ACC112 (cell line): ENCODE results near the gene ADGRG3.

Experiments used
- H2AFZ ChIP-seq: fragments of 200-600 bp; sonication (generic); one replicate; pipeline ENCODE4 v1.6.0; 2017; ENCODE audit warnings: antibody characterized with exemption, low read length; ENCODE audit not compliant: unreplicated experiment
- H3K27ac ChIP-seq: fragments of 200-600 bp; sonication (generic); 2 replicates; pipeline ENCODE4 v1.5.1; 2014; ENCODE audit warnings: low read depth, mild to moderate bottlenecking, antibody characterized with exemption, low read length, moderate library complexity
- H3K27me3 ChIP-seq: fragments of 200-600 bp; sonication (generic); 2 replicates; pipeline ENCODE4 v1.6.1; 2014; ENCODE audit warnings: mild to moderate bottlenecking, antibody characterized with exemption, low read length, moderate library complexity, mixed read lengths; ENCODE audit not compliant: insufficient read depth
- H3K36me3 ChIP-seq: fragments of 200-600 bp; sonication (generic); 2 replicates; pipeline ENCODE4 v1.6.1; 2016; ENCODE audit warnings: mild to moderate bottlenecking, antibody characterized with exemption, low read length, moderate library complexity, mixed read lengths; ENCODE audit not compliant: insufficient read depth
- H3K4me1 ChIP-seq: fragments of 200-600 bp; sonication (generic); one replicate; pipeline ENCODE4 v1.6.1; 2016; ENCODE audit warnings: low read length, mixed read lengths; ENCODE audit not compliant: insufficient read depth, unreplicated experiment, control insufficient read depth
- H3K4me3 ChIP-seq: fragments of 200-600 bp; sonication (generic); 2 replicates; pipeline ENCODE4 v1.5.1; 2014; ENCODE audit warnings: mild to moderate bottlenecking, low read depth, low read length
- H3K79me2 ChIP-seq: fragments of 200-600 bp; sonication (generic); one replicate; pipeline ENCODE4 v1.6.0; 2016; ENCODE audit warnings: low read length; ENCODE audit not compliant: control insufficient read depth, unreplicated experiment, insufficient read depth

ADGRG3 gene

DNA sequence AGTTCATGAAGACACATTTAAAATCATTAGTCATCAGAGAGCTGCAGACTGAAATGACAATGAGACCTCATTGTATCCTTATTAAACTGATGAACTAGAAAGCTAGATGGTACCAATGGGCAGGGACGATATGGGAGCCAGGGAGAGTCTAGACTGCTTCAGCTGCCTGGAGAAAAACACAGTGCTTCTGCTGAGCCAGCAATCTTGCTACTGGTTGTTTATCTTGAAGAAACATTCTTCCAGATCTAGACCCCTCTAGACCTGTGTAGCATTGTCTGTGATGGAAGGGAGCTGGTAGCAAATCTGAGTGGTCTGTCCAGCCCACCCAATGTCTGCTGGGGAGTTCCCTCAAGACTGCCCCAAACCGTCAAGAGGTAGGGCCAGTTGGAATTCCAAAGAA is 24.5 kb downstream of the ADGRG3 start:
- Histone ChIP-seq H3K4me3 (no peak overlapping the region), H3K27me3 (peaks cover 12% of the 10 kb centered on the region), H3K4me1 (no peaks in the 10 kb centered on the region), H3K36me3 (no peaks in the 10 kb centered on the region), H2AFZ (no peak overlapping the region), H3K27ac (no peak overlapping the region), H3K79me2 (no peaks in the 10 kb centered on the region)

DNA sequence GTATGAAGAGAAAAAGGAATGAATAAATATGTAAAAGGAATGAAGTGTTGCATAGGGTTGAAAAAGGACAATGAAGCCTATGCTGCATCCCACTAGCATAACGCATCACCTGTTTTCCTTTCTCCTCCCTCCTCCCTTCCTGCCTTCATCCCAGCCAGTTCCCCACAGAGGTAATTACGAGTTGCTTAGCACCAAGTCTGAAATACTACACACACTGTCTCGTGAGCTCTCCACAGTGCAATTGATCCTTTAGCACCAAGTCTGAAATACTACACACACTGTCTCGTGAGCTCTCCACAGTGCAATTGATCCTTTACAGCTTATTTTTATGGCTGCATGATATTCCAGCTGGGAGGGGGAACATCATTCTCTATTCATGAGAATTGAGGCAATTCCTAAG is 25.4 kb downstream of the ADGRG3 start:
- Histone ChIP-seq H3K4me1 (no peaks in the 10 kb centered on the region), H3K79me2 (no peaks in the 10 kb centered on the region), H3K4me3 (no peak overlapping the region), H2AFZ (no peak overlapping the region), H3K27me3 (peaks cover 12% of the 10 kb centered on the region), H3K36me3 (no peaks in the 10 kb centered on the region), H3K27ac (no peak overlapping the region)

DNA sequence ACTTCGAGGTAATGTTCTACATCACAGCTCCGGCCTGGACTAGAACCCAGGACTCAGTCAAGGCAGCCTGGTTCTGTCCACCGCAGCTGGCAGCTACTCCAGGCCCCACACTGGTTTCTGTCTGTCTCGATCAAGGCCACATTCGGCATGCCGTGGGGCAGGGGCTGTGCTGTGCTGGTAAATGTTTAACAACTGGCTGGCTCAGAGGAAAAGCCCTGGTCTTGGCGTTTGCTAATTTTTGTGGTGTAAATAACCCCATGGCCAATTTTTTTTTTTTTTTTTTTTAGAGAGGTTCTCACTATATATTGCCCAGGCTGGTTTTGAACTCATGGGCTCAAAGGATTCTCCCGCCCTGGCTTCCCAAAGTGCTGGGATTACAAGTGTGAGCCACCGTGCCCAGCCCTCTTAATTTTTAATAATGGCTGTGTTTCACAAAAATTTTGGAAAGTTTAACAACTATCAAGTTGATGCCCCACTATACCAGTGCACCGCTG is 26.2 kb downstream of the ADGRG3 start:
- Histone ChIP-seq H3K27me3 (peaks cover 12% of the 10 kb centered on the region), H2AFZ (no peak overlapping the region)

DNA sequence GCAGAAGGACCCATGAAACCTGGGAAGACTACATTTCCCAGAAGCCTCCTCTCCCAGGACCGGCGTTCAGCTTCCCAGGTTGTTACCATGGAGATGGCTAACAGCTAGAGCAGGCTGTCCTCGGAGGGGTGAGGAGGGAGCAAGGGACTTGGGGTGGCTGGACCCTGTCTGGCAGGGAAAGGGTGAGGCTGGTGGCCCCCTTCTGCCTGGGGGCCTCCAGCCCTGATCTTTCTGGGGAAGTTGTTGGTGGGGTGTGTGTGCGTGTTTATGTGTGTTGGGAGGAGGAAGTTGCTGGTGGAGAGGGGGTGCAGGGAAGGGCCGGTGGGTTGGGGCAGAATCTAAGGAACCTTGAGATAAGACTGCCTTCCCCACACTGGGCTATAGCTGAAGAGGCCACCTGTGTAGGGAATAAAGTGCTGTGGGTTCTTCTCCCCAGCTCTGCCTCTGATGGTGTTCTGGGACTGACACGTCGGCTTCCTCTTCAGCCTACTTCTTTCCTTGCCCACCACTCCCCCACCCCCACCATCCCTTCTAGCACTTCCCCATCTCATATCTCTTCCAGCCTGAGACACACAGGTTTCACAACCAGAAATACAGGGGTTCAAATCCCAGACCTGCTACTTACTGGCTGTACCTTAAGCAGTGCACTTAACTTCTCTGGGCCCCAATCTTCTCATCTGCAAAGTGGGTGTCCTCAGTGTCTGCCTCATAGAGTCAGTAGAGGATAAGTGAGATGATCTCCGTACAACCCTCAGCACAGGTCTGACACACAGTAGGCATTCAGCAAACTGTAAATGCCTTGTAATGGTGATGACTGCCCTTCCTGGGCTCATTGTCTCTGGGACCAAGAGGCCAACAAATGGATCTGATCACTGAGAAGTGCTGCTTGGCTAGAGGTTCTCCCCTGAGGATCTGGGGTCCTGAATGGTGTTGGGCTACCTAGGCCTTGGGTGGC is 26.9 kb downstream of the ADGRG3 start, which contains the start of gene DRC7:
DRC7 (plus strand) TSS at position 82 of the 955 bp plus-strand sequence. CDS start 3,144 bp downstream, outside the sequence.
- H2AFZ ChIP-seq: no peak within 1 kb of the TSS
- H3K27ac ChIP-seq: no peak within 1 kb of the TSS
- H3K27me3 ChIP-seq: peaks cover 12% of the 10 kb centered on the region
- 0 out of 2 replicates have a peak within 1 kb of the TSS, but pooled peaks have one; percentile 35 for H3K4me3 ChIP-seq
- no peaks in the 10 kb centered on the region for H3K36me3 ChIP-seq
- H3K79me2 ChIP-seq: no peaks in the 10 kb centered on the region
- no peaks in the 10 kb centered on the region for H3K4me1 ChIP-seq

More for the DNA sequence above, 26.2 kb downstream of the ADGRG3 start:
- no peaks in the 10 kb centered on the region for H3K79me2 ChIP-seq
- H3K27ac ChIP-seq: no peak overlapping the region
- no peaks in the 10 kb centered on the region for H3K4me1 ChIP-seq
- no peaks in the 10 kb centered on the region for H3K36me3 ChIP-seq
- H3K4me3 ChIP-seq: no peak overlapping the region

DNA sequence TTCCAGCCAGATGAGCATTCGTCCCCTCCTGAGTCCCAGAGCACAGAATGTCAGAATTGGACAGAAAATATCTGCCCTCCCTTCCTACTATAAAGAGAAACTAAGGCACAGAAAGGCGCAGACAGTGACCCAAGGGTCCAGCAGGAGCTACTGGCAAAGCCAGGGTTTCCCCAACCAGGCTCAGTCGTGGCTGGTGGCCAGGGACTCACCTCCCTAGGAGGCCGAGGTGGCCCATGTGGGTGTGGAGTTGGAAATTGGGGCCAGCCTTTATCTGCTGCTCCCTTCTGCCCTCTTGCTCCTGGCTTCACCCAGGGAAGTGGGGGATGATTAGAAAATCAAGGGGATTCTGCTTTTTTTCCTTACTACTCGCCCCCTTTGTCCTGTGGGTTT is 27.6 kb downstream of the ADGRG3 start:
- Histone ChIP-seq H3K36me3 (no peaks in the 10 kb centered on the region), H3K27me3 (peaks cover 12% of the 10 kb centered on the region), H3K4me1 (no peaks in the 10 kb centered on the region), H2AFZ (no peak overlapping the region), H3K27ac (no peak overlapping the region), H3K4me3 (no peak overlapping the region), H3K79me2 (no peaks in the 10 kb centered on the region)

DNA sequence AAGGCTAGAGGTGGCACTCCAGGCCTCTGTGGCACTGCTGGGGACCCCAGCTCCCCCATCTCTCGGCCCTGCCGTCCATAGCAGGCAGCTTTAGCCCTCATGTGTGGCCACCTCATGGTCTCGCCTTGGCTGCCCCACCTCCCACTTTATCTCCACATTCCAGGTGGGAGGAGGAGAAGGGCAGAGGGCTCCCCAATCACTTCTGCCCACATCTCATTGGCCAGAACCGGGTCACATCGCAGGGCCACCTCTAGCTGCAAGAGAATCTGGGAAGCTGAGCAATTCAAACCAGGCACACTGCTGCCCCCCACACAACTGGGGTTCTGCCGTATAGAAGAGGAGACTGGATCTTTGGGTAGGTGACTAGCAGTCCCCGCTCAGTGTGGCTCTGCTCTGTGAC is 28.1 kb downstream of the ADGRG3 start:
- H2AFZ ChIP-seq: no peak overlapping the region
- H3K79me2 ChIP-seq: no peaks in the 10 kb centered on the region
- H3K4me3 ChIP-seq: no peak overlapping the region
- H3K27ac ChIP-seq: no peak overlapping the region
- no peaks in the 10 kb centered on the region for H3K36me3 ChIP-seq
- no peaks in the 10 kb centered on the region for H3K4me1 ChIP-seq
- peaks cover 12% of the 10 kb centered on the region for H3K27me3 ChIP-seq

DNA sequence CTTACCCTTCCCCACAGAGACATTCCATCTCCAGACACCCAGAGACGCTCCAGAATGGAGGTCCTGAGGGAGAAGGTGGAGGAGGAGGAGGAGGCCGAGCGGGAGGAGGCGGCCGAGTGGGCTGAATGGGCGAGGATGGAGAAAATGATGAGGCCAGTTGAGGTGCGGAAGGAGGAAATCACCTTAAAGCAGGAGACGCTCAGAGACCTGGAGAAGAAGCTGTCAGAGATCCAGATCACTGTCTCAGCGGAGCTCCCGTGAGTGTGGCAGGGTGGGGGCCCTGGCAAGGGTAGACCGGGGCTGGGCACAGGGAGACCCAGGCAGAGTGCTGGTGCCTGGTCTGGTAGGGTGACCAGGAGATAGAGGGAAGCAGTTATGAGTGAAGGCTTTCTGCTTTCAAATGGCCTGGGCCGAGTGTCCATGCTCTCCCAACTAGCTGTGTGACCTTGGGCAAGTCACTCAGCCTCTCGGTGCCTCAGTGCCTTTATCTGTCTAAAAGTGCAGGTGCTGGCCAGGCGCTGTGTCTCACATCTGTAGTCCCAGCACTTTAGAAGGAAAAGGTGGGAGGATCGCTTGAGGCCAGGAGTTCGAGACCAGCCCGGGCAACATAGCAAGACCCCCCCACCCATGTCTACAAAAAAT is 29.9 kb downstream of the ADGRG3 start:
- no peak overlapping the region for H3K4me3 ChIP-seq
- H3K27ac ChIP-seq: no peak overlapping the region
- H2AFZ ChIP-seq: no peak overlapping the region
- H3K79me2 ChIP-seq: no peaks in the 10 kb centered on the region
- H3K4me1 ChIP-seq: no peaks in the 10 kb centered on the region
- H3K27me3 ChIP-seq: 0 out of 2 replicates have a peak, but pooled peaks cover 3% of the 10 kb centered on the region
- no peaks in the 10 kb centered on the region for H3K36me3 ChIP-seq

DNA sequence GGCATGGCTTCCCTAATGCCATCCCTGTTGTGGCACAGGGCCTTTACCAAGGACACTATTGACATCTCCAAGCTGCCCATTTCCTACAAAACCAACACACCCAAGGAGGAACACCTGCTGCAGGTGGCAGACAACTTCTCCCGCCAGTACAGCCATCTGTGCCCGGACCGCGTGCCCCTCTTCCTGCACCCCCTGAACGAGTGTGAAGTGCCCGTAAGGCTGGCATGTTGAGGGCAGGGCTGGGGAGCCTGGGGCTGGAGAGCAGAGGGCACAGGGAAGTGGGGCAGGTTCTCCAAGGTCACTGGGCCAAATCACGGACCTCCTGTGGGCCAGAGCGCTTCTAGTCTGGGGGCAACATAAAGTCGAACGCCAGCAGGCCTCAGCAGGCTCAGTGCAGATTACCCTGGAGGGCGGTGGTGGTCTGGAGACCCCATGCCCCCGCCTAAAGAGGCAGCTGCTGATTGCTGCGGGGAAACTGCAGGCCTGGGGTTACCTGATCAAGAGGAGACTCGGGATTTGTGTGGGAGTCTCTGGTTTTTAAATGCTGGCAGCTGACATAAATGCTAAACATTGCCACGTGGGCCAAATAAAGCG is 30.8 kb downstream of the ADGRG3 start:
- Histone ChIP-seq H3K79me2 (no peaks in the 10 kb centered on the region), H2AFZ (no peak overlapping the region), H3K27ac (no peak overlapping the region), H3K27me3 (no peaks in the 10 kb centered on the region), H3K4me1 (no peaks in the 10 kb centered on the region), H3K36me3 (no peaks in the 10 kb centered on the region), H3K4me3 (no peak overlapping the region)

DNA sequence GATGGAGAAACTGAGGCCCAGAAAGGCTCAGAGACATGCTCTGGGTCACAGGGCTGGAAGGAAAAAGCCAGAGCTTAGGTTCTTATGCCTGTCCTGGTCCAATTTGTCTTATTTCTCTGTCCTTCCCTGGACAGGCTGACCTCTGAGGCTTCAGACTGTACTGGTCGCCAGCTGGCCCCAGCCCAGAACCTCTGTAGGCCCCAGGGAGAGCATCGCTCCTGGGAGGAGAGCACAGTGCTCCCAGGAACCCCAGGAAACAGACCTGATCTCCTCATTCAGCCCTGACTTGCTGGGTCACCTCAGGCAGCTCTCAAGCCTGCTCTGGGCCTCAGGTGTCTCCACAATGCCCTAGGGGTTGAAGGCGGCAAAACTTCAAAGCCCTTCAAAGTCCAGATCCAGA is 31.4 kb downstream of the ADGRG3 start:
- no peak overlapping the region for H3K27ac ChIP-seq
- no peaks in the 10 kb centered on the region for H3K27me3 ChIP-seq

DNA sequence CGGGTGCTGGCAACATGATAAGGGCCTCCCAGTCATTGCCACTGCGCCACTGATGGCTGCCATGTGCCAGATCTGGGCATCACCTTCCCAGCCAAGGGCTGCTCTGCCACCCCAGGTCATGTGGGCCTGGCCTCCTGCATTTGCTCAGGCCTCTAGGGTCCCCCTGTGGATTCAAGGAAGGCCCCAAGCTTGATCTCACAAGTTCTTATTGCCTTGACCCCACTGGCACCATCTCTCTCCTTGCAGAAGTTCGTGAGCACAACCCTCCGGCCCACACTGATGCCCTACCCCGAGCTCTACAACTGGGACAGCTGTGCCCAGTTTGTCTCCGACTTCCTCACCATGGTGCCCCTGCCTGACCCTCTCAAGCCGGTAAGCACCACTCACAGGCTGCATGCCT is 31.8 kb downstream of the ADGRG3 start:
- no peak overlapping the region for H3K27ac ChIP-seq
- no peaks in the 10 kb centered on the region for H3K36me3 ChIP-seq
- no peaks in the 10 kb centered on the region for H3K4me1 ChIP-seq
- no peak overlapping the region for H3K4me3 ChIP-seq
- no peaks in the 10 kb centered on the region for H3K79me2 ChIP-seq
- H3K27me3 ChIP-seq: no peaks in the 10 kb centered on the region
- H2AFZ ChIP-seq: no peak overlapping the region

More for the DNA sequence above, 31.4 kb downstream of the ADGRG3 start:
- Histone ChIP-seq H3K36me3 (no peaks in the 10 kb centered on the region), H3K4me1 (no peaks in the 10 kb centered on the region), H2AFZ (no peak overlapping the region), H3K4me3 (no peak overlapping the region), H3K79me2 (no peaks in the 10 kb centered on the region)
